SK-N-SH (cell line): Measurements from ENCODE around the gene LSG1. TPM values are rescaled to one million over a fixed set of nuclear protein-coding genes. Genes with fewer than 3 reads are reported as not detected.

Source experiments
- CTCF ChIA-PET: fragments of 300-600, 350-600 bp; formaldehyde crosslinking; extraction: SDS; loops from one replicate; lab custom pipeline; 2021; lab: Yijun Ruan, JAX
- POLR2A ChIA-PET: fragments of 350-600 bp; sonication (Branson Sonifier 250); formaldehyde crosslinking; extraction: SDS; loops from one replicate; lab custom pipeline; 2020; ENCODE audit warnings: antibody characterized with exemption, inconsistent platforms; lab: Yijun Ruan, JAX
- DNase-seq: peaks from one replicate; pipeline ENCODE4 v3.0.0; 2012
- H2AFZ ChIP-seq: fragments of 200-600 bp; sonication (generic); 2 replicates; pipeline ENCODE4 v1.8.1; 2016; ENCODE audit warnings: antibody characterized with exemption, mild to moderate bottlenecking, low read depth
- H3F3A ChIP-seq: fragments of 200-600 bp; sonication (generic); replicated peaks from 2 replicates; pipeline ENCODE3; 2016; ENCODE audit warnings: antibody characterized with exemption, mild to moderate bottlenecking; ENCODE audit not compliant: insufficient read depth
- H3K27ac ChIP-seq, 2 experiments: fragments of 200-500 bp in 1 of 2; fragments of 200-600 bp in 1 of 2; sonication (Bioruptor generic) in 1 of 2; sonication (generic), shearing (Covaris generic) in 1 of 2; 2 replicates each; pipeline versions ENCODE4 v1.5.1 to v1.6.1; 2014 to 2016; ENCODE audit warnings: low read depth in 2 of 2, inconsistent platforms in 1 of 2, low read length in 1 of 2, mild to moderate bottlenecking in 1 of 2, mixed read lengths in 1 of 2
- H3K27me3 ChIP-seq: fragments of 200-600 bp; sonication (generic), shearing (Covaris generic); 2 replicates; pipeline ENCODE4 v1.6.1; 2016; ENCODE audit warnings: mixed run types; ENCODE audit not compliant: insufficient read depth
- H3K36me3 ChIP-seq, 2 experiments: fragments of 200-500 bp in 1 of 2; fragments of 200-600 bp in 1 of 2; sonication (Bioruptor generic) in 1 of 2; sonication (generic) in 1 of 2; replicated peaks in 1 of 2; 2 replicates each; pipeline versions ENCODE3 to v1.5.1; 2014 to 2016; ENCODE audit warnings: low read length in 1 of 2, mild to moderate bottlenecking in 1 of 2; ENCODE audit not compliant: insufficient read depth in 2 of 2, control insufficient read depth in 1 of 2
- H3K4me1 ChIP-seq, 2 experiments: fragments of 200-500 bp in 1 of 2; fragments of 200-600 bp in 1 of 2; sonication (Bioruptor generic) in 1 of 2; sonication (generic), shearing (Covaris generic) in 1 of 2; 2 replicates each; pipeline versions ENCODE4 v1.5.1 to v1.6.1; 2014 to 2016; ENCODE audit warnings: low read depth in 1 of 2, low read length in 1 of 2, mixed run types in 1 of 2; ENCODE audit not compliant: insufficient read depth in 2 of 2, control insufficient read depth in 1 of 2
- H3K4me2 ChIP-seq: fragments of 200-600 bp; sonication (generic), shearing (Covaris generic); 2 replicates; pipeline ENCODE4 v1.6.1; 2017; ENCODE audit warnings: mixed run types
- H3K4me3 ChIP-seq, 2 experiments: fragments of 200-500 bp in 1 of 2; fragments of 200-600 bp in 1 of 2; sonication (Bioruptor generic) in 1 of 2; sonication (generic), shearing (Covaris generic) in 1 of 2; 2 replicates each; pipeline versions ENCODE4 v1.5.1 to v1.8.1; 2014 to 2016; ENCODE audit warnings: low read depth in 2 of 2, inconsistent platforms in 1 of 2, low read length in 1 of 2, mild to moderate bottlenecking in 1 of 2, mixed read lengths in 1 of 2, moderate library complexity in 1 of 2
- H3K79me2 ChIP-seq: fragments of 200-600 bp; sonication (generic); 2 replicates; pipeline ENCODE4 v1.8.1; 2017; ENCODE audit warnings: mild to moderate bottlenecking; ENCODE audit not compliant: insufficient read depth
- H3K9ac ChIP-seq: fragments of 200-600 bp; sonication (generic); 2 replicates; pipeline ENCODE4 v1.6.1; 2017; ENCODE audit warnings: mixed run types
- H3K9me2 ChIP-seq: fragments of 200-600 bp; sonication (generic); 2 replicates; pipeline ENCODE4 v1.6.1; 2017; ENCODE audit warnings: mixed run types
- H3K9me3 ChIP-seq: fragments of 200-600 bp; sonication (generic); 2 replicates; pipeline ENCODE4 v1.6.1; 2017; ENCODE audit warnings: mixed run types, mild to moderate bottlenecking, moderate library complexity
- H4K20me1 ChIP-seq: fragments of 200-600 bp; sonication (generic); 2 replicates; pipeline ENCODE4 v1.6.1; 2017; ENCODE audit warnings: mild to moderate bottlenecking, mixed run types; ENCODE audit not compliant: insufficient read depth
- CTCF ChIP-seq: fragments of 200-600 bp; sonication (generic); IDR thresholded peaks from 2 replicates; pipeline ENCODE4 v1.6.1; 2017; ENCODE audit warnings: antibody characterized with exemption, mild to moderate bottlenecking, moderate library complexity
- ELF1 ChIP-seq: IDR thresholded peaks from 2 replicates; pipeline ENCODE4 v1.4.0; 2012
- EP300 ChIP-seq, 2 experiments: IDR thresholded peaks; 2 replicates each; pipeline versions ENCODE4 v1.4.0 to v1.6.1; 2012; ENCODE audit warnings: borderline replicate concordance in 1 of 2, low read depth in 1 of 2, low read length in 1 of 2
- EZH2phosphoT487 ChIP-seq: fragments of 200-600 bp; sonication (generic); IDR thresholded peaks from 2 replicates; pipeline ENCODE4 v1.6.1; 2017; ENCODE audit warnings: low read depth, mixed run types, mild to moderate bottlenecking, antibody characterized with exemption, moderate library complexity, borderline replicate concordance
- FOXM1 ChIP-seq: IDR thresholded peaks from 2 replicates; pipeline ENCODE4 v1.4.0; 2012; ENCODE audit warnings: low read depth, mild to moderate bottlenecking
- GABPA ChIP-seq: IDR thresholded peaks from 2 replicates; pipeline ENCODE4 v1.4.0; 2012; ENCODE audit warnings: low read depth, mild to moderate bottlenecking
- IRF3 ChIP-seq: fragments of 150-350 bp; IDR thresholded peaks from 2 replicates; pipeline ENCODE4 v1.6.1; 2016; ENCODE audit warnings: mild to moderate bottlenecking, low read depth, low read length
- JUND ChIP-seq: IDR thresholded peaks from 2 replicates; pipeline ENCODE4 v1.4.0; 2012
- MAX ChIP-seq: IDR thresholded peaks from 2 replicates; pipeline ENCODE4 v1.4.0; 2012; ENCODE audit warnings: low read depth
- MEF2A ChIP-seq: IDR thresholded peaks from 2 replicates; pipeline ENCODE4 v1.4.0; 2012; ENCODE audit warnings: low read depth, borderline replicate concordance
- MXI1 ChIP-seq: IDR thresholded peaks from 2 replicates; pipeline ENCODE4 v1.6.1; 2012; ENCODE audit warnings: mild to moderate bottlenecking, low read depth, low read length, improper control_type of control experiment
- NFIC ChIP-seq: IDR thresholded peaks from 2 replicates; pipeline ENCODE4 v1.4.0; 2012; ENCODE audit warnings: borderline replicate concordance
- NRF1 ChIP-seq: IDR thresholded peaks from 2 replicates; pipeline ENCODE4 v1.6.1; 2012; ENCODE audit warnings: low read depth, mild to moderate bottlenecking, low read length
- POLR2AphosphoS5 ChIP-seq: IDR thresholded peaks from 2 replicates; pipeline ENCODE4 v1.6.1; 2012; ENCODE audit warnings: low read depth, low read length
- RCOR1 ChIP-seq: fragments of 150-350 bp; IDR thresholded peaks from 2 replicates; pipeline ENCODE4 v1.6.1; 2017; ENCODE audit warnings: antibody characterized with exemption, low read length
- RFX5 ChIP-seq: IDR thresholded peaks from 2 replicates; pipeline ENCODE4 v1.6.1; 2012; ENCODE audit warnings: mild to moderate bottlenecking, improper control_type of control experiment, low read length
- SMC3 ChIP-seq: IDR thresholded peaks from 2 replicates; pipeline ENCODE4 v1.6.1; 2012; ENCODE audit warnings: low read depth, low read length, improper control_type of control experiment
- TCF12 ChIP-seq: IDR thresholded peaks from 2 replicates; pipeline ENCODE4 v1.4.0; 2012
- USF2 ChIP-seq: fragments of 150-350 bp; IDR thresholded peaks from 2 replicates; pipeline ENCODE4 v1.6.1; 2017; ENCODE audit warnings: antibody characterized with exemption, low read length, low read depth, borderline replicate concordance
- YY1 ChIP-seq: IDR thresholded peaks from 2 replicates; pipeline ENCODE4 v1.4.0; 2012; ENCODE audit warnings: low read depth, mild to moderate bottlenecking
- ZBTB33 ChIP-seq: IDR thresholded peaks from 2 replicates; pipeline ENCODE4 v1.4.0; 2012; ENCODE audit warnings: low read depth, borderline replicate concordance
- WGBS: methylation state at CpG from one replicate; pipeline ENCODE4 v1.1.6; 2017; ENCODE audit warnings: low lambda C conversion rate; 5-methylcytosine and 5-hydroxymethylcytosine counted together
- polyA plus RNA-seq, 3 experiments: library from polyadenylated mRNA; depleted of rRNA; stranded (reverse); fragments of >200 nt; gene quantifications; 2 replicates each; pipeline ENCODE4 v1.2.3, GENCODE V29; 2012

Gene LSG1
- 35.1 and 43.7 TPM in 2 replicates for polyA plus RNA-seq (2012; rRNA removed)
- polyA plus RNA-seq (2012; cell fraction: cytosol; rRNA removed) = 26.8 and 28.2 TPM in 2 replicates
- 58.5 and 98.0 TPM in 2 replicates for polyA plus RNA-seq (2012; cell fraction: nucleus; rRNA removed)

GRCh38 chr3:194671900-194672808 is at the start of gene LSG1:
Gene LSG1, minus strand, starts transcription at chr3:194672191. Its CDS starts 29 bp downstream, at chr3:194672162.
- 2% methylated on average over 47 of the region's 57 CpGs for WGBS
- Histone ChIP-seq H4K20me1 (peaks cover 15% of the 10 kb centered on the region), H3K36me3 (peaks cover 14 to 16% of the 10 kb centered on the region in 2 experiments), H3K4me1 (peaks cover 10 to 12% of the 10 kb centered on the region in 2 experiments; a peak in 3 of 4 replicates), H3K27me3 (no peaks in the 10 kb centered on the region), H3F3A (no peaks in the 10 kb centered on the region), H3K4me3 (peak within 1 kb of the TSS; percentile 94 to 95), H3K4me2 (peak within 1 kb of the TSS; percentile 73), H3K79me2 (peaks cover 46% of the 10 kb centered on the region), H2AFZ (peak within 1 kb of the TSS; percentile 69), H3K27ac (peak within 1 kb of the TSS; percentile 83 to 92), H3K9me2 (no peaks in the 10 kb centered on the region), H3K9ac (peak within 1 kb of the TSS; percentile 78), H3K9me3 (no peaks in the 10 kb centered on the region)
- peak; percentile 89 for DNase-seq
- POLR2A ChIA-PET = interaction anchor here (0.7 to 2.4 kb wide), 6 partner anchors 11 to 771 kb away, joined by 4 to 12 read pairs (median 5); partner anchors contain the start of genes ACAP2, FAM43A and TMEM44
- CTCF ChIA-PET = interaction anchor here (0.6 to 5.9 kb wide), 53 partner anchors 11 to 909 kb away, joined by 3 to 69 read pairs (median 4); partner anchors contain the start of genes TMEM44 and XXYLT1
- peak; percentile 39; the same call in 1 of the 2 replicates for TF ChIP-seq JUND
- no peak; the same call in 1 of the 2 replicates for TF ChIP-seq SMC3
- peak; percentile 87 for TF ChIP-seq MAX
- TF ChIP-seq RFX5 = 0 out of 2 replicates have a peak, but pooled peaks have one; percentile 7
- TF ChIP-seq EZH2phosphoT487 = no peak
- peak; percentile 72 for TF ChIP-seq RCOR1
- no peak for TF ChIP-seq FOXM1
- TF ChIP-seq NRF1 = no peak
- peak; percentile 84 for TF ChIP-seq ELF1
- peak; percentile 94 for TF ChIP-seq YY1
- peak; percentile 18 to 57; a peak in 1 of 4 replicates for TF ChIP-seq EP300 (IDR thresholded peaks at IDR 0.05; ENCODE audit: borderline replicate concordance in 1 of 2, low read depth in 1 of 2, low read length in 1 of 2)
- peak; percentile 87 for TF ChIP-seq GABPA
- no peak for TF ChIP-seq CTCF
- TF ChIP-seq POLR2AphosphoS5 = peak; percentile 86
- TF ChIP-seq TCF12 = no peak
- no peak for TF ChIP-seq NFIC
- no peak for TF ChIP-seq USF2
- TF ChIP-seq MEF2A = peak; percentile 7; the same call in 1 of the 2 replicates
- TF ChIP-seq IRF3 = no peak
- peak; percentile 97; the same call in 1 of the 2 replicates for TF ChIP-seq MXI1
- TF ChIP-seq ZBTB33 = no peak
